HG03575 (cell line): Measurements from ENCODE around the gene ANKRD10.

Experiments used
- ATAC-seq: cut with Tn5 transposase; IDR thresholded peaks from one replicate; pipeline ENCODE4 v1.9.1; 2021; ENCODE audit not compliant: unreplicated experiment, insufficient number of reproducible peaks, low FRiP score; ENCODE audit errors: extremely low read depth

The ANKRD10 gene

DNA sequence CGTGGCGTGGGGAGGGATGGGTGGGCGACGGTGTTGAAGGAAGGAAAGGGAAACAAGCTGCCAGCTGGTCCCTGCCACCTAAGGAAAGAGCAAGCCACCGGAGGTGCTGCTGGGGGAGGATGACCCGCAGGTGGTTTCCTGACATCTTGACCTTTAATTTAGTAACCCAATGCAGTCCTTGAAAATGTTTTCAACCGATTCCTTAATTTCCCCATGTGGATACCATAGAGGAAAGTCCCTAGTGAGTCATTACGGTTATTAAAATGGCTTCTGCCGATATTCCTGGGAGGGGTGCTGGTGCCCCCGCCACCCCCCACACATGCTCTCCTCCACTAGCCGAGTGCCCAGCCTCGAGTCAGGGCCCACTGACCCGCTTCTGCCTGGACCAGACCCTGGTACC lies 6.3 kb upstream of the ANKRD10 start:
- ATAC-seq = no peak

DNA sequence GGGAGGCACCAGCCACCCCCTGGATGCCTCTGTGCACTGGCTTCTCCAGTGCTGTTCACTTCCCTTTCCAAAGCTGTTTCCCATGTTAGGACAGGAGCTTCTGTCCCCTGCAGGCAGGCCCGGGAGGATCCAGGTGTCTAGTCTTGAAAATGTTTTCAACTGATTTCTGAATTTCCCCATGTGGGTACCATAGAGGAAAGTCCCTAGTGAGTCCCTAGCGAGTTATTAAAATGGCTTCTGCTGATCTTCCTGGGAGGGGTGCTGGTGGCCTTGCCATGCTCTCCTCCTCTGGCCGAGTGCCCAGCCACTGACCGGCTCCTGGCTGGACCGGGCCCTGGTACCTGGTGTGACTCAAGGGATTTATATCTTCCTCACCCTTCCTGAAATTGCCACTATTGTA lies 5.2 kb upstream of the ANKRD10 start:
- no peak for ATAC-seq

DNA sequence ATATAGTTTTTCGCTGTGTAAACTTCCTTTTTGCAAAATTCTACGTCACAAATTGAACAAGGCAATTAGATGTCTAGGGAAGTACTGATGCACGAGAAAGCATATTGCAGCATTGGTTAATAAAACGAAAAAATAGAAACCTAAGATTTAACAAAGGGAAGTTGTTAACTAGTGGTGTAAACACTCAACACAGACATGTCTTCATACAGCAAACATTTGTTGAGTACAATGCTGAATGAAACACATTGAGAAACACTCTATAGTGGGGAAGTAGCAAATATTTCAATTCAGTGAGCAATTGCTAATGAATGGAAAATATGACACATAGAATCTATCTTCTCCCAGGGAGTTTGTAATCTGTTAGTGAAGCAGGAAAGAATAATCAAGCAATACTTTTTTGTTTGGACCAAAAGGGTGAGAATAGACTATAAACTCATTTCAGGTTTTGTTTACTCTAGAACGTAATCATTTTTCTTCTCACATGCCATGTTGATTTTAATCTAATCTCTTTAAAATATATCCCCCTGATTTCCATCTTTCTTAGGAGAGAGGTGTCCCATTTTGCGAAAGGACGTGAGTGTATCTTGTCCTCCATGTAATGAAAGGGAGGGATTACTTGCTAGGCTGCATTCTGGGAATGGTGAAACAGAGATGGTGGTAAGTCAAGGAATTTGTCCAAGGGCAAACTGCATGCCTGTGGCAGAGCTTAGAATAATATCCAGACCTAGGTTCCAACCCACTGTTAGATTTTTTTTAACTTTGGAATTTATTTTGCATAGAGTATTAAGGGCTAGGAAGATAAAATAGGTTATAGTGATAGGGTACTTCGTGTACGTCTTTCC lies 1.7 kb upstream of the ANKRD10 start:
- no peak for ATAC-seq

DNA sequence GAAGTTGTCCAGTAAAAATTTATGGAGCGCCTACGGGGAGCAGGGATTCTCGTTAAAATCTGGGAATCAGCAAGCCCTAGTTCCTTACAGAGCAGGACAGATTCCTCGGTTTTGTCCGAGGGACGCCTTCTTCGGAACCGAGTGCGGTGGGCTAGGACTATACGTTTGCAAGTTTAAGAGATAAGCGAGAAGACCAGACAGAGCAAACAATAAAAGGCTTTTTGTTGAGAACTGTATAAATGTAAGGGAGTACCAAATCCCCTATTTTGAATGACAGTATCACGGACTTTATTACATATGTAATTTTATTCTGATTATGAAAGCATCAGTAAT lies 971 bp upstream of the ANKRD10 start:
- no peak for ATAC-seq

DNA sequence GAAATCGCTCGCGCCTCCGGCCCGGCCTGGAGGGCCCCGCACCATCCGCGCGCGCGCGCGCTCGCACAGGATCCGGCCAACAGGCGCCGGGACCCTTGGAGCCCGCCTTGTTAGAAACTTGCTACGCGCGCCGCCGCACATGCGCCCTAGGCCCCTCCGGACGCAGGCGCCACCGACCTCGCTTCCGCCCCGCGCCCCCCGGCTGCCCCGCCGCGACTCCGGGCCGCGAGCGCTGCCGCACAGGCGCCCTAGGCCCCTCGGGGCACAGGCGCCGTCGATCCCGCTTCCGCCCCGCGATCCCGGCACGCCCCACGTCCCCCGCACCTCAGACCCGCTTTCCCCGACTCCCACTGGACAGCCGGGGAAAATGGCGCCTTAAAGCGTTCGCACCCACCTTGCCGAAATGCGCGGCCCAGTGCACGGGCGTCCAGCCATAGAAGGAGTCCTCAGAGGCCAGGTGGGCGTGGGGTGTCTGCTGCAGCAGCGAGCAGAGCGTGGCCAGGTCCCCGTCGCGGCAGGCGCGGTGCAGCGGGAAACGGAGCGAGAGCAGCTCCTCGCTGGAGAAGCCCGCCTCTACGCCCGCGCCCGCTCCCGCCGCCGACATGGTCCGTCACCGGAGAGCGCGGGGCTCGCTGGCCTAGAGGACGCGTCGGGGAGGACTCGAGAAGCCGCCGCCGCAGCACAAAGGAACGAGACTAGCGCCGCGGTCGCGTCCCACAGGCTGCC lies 375 bp downstream of the ANKRD10 start:
- no peak for ATAC-seq

DNA sequence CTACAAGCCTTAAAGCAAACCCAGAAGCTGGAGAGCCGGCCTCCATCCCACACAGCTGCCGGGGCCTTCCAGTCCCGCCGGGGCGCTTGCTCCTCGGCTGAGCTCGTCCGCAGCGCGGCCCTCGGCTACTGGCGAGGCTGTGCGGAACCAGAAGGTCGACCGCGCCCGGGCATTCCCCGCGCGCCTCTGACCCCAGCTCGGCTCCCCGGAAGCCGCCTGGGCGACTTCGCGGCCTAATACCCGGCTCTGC lies 863 bp downstream of the ANKRD10 start:
- ATAC-seq = no peak

DNA sequence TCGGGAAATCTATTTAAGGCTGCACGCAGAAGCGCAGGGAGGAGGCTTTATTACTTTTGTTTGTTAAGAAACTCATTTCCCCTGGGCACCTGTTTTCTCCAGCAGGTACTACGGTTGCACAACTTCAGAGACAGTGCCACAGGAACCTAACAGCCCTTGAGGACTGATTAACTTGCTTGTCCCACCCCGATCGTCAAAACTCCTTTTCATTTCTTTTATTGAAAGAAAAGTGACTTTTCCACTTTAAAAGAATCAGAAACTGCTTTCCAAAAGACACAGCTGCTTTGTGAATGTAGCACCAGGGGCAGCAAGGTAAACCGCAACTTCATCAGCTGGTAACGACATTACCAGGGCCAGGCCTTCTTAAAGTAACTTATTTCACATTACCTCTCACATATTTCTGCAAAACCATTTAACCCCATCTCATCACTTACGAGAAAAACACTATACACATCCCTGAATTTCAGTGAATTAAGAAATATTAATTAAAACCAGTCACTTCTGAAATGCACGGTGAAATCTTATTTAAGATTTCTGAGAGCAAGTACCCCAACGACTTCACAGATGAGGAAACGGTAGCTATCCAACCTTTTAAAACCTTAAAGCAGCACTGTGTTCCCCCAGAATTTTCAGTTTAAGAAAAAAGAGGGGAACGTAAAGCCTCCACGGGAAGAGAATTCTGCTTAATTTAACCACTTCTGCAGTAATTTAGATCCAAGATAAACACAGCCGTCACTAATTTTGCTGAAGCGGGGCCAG lies 1.4 kb downstream of the ANKRD10 start:
- ATAC-seq = no peak

DNA sequence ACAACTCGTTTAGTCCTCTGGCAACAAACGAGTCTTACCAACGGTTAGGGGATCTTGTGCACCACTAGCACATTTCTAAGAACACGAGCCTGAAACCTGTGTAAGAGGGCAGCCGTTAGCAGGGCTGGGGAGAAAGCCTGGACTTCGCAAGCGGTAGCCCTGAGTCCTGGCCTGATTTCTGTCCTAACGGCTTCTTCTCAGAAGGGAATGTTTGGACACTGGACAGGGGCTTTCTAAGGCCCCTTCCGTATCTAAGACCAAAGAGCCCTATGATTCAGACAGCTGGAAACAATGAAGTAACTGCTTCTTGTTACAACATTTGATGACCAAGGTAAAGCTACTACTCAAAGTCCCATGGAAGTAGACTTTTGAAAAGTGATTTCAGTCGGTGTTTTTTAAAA lies 2.2 kb downstream of the ANKRD10 start:
- no peak for ATAC-seq

DNA sequence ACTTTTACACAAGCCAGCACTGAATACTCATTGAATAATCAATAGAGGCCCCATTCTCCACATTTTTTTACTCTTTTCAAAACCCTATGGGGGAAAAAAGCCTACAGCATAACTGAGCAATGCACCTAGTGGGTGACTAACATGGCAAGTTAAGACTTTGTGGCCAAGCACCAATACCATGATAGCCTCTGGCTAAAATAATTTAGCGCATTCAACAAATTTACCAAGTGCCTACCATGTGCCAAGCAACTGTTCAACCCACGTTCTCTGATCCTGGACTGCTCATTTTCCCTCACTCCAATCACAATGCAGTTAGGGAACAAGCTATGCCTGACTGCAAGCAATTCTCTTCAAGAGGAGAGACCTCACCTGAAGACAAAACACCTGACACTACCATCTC lies 3.0 kb downstream of the ANKRD10 start:
- ATAC-seq = no peak

DNA sequence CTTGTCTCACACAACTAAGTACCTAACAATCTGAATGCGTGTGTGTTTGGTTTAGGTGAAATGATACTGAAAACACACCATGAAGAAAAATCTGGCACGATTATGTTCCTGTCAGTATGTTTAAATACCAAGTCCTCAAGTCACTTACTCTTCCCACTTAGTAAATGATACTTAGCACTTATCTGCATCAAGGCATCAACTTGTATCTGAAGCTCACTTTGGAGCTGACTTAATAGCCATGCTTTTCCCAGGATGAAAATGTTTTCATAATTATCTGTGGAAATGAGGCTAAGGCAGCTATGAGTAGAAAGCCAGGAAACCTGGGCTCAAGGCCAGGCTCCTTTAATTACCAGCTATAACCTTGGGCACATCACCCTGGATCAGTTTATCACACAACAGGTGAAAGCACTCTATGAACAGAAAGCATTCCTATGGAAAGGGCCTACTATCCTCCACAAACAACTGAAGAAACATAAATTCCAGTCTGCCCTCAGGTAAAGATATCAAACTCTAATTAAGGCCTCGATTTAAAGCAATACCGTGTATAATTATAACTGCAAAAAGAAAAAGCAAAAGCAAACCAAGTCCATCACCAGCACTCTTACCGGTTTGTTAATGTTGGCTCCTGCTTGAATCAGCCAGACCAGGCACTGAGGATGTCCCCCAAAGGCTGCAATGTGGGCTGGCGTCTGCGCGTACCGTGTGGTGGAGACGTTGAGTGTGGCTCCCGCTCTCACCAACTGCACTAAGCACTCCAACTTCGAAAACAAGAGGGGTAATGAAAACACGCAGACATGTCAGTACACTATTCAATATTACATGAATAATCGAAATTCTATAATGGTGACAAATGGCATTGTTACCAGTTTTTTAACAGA lies 4.6 kb downstream of the ANKRD10 start:
- no peak for ATAC-seq

DNA sequence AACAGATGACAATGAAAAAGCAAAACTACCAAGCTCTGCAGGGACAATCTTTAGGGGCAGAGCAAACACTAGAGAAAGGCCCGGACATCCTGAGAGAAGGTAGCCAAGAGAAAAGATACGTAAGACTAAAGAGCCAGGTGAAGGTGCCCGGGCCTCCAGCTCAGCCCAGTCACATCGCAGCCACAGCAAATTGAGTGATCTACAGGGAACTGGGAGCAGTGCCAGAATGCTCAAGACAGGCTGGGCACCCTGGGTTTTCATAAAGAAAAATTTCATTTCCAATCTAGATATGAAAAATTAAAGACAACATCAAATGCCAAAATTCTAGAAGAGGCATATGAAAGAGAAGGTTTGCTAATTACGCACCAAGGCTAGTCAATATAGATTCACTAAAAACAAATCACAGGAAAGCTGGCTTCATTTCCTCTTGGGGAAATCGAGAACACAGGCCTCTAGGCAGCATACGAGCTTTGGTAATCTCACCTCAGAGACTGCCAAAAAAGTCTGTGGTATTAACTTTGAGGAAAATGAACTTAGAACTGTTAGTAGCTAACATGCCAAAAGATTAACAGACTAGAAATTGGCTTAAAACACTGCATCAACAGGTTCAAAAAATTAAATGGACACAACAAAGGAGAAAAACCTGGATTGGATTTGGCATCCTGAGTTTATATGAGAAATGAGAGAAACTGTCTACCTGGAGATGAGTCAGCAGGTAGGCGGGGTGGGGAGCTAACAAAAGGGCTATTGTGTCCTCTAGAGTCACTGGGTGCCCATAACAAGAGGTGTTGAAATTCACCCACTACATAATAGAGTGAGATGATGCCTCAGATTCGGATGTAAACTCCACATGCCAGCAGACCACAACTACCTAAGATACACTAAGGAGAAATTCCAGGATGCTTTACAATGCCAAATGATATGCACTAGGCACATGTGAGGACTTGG lies 6.6 kb downstream of the ANKRD10 start:
- ATAC-seq = no peak

DNA sequence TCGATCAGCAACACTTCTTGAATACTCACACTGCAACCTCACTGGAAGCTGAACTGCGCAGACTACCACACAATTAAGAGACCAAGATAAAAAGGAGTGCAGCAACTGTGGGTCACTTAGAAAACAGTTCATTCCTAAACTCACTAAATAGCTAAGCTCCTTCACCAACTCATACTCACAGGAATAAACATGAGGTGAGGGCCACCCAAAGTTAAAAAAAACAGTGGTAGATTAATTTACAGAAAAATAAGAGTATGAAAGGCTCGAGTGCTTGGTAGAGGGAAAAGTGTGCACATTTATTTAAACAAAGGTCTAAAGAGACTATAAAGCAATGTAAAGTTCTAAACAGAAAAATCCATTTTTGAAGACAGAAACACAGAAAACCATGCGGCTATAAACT lies 7.6 kb downstream of the ANKRD10 start:
- no peak for ATAC-seq

DNA sequence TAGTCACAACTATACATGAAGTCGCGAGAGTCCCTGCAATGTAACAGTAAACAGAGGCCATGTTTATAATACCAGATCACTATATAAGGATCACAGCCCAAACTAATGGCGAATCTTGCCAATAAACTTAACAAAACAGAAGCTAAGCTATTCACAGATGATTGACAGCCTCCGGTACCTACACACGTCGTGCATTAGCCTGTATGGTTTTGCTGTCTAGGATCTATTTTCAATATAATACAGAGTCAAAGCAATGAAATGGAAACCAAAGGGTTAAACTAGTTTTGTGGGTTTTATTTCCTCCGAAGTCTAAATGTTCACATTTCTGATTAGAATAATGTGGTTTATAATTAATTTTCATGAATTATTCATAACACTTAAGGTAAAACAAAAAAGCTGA lies 10.1 kb downstream of the ANKRD10 start:
- ATAC-seq = no peak

DNA sequence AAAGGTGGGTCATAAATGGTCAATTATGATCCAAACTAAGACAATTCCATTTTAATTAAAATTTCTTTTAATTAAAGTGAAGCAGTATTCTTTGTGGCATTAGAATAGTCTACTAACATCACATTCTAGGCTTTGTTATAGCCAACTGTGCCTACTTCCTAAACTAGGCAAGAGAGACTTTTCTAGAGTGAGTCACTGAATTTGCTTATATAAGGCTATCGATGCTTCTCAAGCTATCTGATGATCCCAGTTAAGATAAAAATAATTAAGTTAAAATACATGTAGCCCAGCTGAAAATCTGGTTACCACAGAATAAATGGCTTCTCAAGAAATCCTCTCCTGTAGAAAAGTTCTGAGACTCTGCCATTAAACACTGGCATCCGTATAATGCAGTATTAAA lies 12.5 kb downstream of the ANKRD10 start:
- no peak for ATAC-seq

DNA sequence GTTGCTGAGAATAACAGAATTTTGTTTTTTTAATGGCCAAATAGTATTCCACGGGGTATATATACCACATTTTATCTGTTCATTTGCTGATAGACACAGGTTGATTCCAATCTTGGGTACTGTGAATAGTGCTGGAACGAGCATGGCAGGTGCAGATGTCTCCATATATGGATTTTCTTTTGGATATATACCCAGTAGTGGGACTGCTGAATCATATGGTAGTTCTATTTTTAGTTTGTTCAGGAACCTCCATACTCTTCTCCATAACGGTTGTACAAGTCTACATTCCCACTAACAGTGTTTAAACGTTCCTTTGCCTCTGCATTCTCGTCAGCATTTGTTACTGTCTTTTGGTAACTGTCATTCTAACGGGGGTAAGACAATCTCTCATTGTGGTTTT lies 17.3 kb downstream of the ANKRD10 start:
- ATAC-seq = no peak

DNA sequence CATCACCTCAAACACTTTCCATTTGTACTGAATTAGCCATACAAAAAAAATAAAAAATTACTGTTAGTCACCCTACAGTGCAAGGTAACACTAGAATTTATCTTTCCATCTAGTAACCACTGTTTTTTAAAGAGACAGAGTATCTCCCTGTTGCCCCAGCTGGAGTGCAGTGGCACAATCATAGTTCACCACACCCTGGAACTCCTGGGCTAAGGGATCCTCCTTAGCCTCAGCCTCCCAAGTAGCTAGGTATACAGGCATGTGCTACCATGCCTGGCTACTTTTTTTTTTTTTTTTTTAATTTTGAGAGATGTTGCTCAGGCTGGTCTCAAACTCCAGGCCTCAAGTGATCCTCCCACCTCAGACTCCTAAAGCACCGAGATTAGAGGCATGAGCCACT lies 17.9 kb downstream of the ANKRD10 start:
- ATAC-seq = no peak

DNA sequence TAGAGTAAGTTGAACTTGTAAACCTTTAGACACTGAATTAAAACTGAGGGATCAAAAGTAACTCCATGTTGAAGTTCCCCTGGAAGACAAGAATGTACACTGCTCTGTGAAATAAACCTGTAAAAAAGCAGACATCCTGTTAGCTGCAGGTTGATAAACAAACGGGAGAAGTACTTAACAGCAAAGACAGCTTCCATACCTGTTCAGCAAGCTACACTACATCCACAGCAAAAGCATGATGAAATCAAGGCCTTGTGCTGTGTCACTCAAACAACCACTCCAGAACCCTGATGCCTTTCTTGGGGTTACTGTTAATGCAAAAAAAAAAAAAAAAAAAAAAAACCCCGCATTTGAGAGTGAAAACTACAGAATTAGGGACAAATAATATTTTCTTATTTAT lies 20.8 kb downstream of the ANKRD10 start:
- ATAC-seq = no peak

DNA sequence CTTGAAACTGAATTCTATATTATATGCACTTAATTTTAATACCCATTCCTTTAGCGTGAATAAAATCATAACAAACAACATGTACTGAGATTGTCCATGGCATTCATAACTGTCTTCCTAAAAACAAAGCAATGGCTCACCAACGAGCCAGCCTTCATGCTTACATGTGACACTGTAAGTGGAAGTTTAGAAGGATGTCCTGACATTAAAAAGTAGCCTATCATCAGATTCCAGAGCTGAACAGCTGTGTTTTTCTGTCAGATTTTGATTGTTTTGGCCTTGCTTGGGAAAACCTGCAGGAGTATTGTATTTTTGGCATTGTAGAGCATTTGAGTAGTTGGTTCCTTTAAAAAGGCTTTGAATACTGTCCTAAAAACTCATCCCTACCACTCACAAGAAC lies 21.3 kb downstream of the ANKRD10 start:
- ATAC-seq = no peak
